Pulmonary artery endothelial cell (primary cell): ENCODE results near the gene S100A9. TPM values are rescaled to one million over a fixed set of nuclear protein-coding genes. Genes with fewer than 3 reads are reported as not detected.

Experiments
- DNase-seq: peaks from one replicate; pipeline ENCODE4 v3.0.0-alpha.2; 2011; ENCODE audit warnings: low read depth, low spot score
- total RNA-seq: library from RNA; depleted of rRNA; stranded (reverse); fragments of >200 nt; gene quantifications from 2 replicates; pipeline ENCODE4 v1.2.3, GENCODE V29; 2014

The S100A9 gene
- total RNA-seq, 1 donor from 2014 or later, result 0.13 TPM

GRCh38 chr1:153360592-153361479, 3.2 kb downstream of the S100A9 start:
- DNase-seq, result no peak

GRCh38 chr1:153361480-153362109, 3.9 kb downstream of the S100A9 start:
- no peak for DNase-seq

GRCh38 chr1:153362187-153362775, 4.6 kb downstream of the S100A9 start:
- no peak for DNase-seq

- DNase-seq, result no peak
These were observed 6.0 kb downstream of the S100A9 start for GRCh38 chr1:153363641-153364040.

- no peak for DNase-seq
These were observed 6.5 kb downstream of the S100A9 start for GRCh38 chr1:153364156-153364555.

GRCh38 chr1:153364766-153365666, 7.4 kb downstream of the S100A9 start:
- no peak for DNase-seq

GRCh38 chr1:153365696-153366095, 8.0 kb downstream of the S100A9 start:
- no peak for DNase-seq

- DNase-seq, result no peak
These were observed 8.6 kb downstream of the S100A9 start for GRCh38 chr1:153366261-153366660.

- no peak for DNase-seq
These were observed 9.4 kb downstream of the S100A9 start for GRCh38 chr1:153367090-153367489.

GRCh38 chr1:153368495-153368894, 10.8 kb downstream of the S100A9 start:
- no peak for DNase-seq

- no peak for DNase-seq
These were observed 12.5 kb downstream of the S100A9 start for GRCh38 chr1:153370146-153370545.

GRCh38 chr1:153371231-153371630, 13.6 kb downstream of the S100A9 start:
- DNase-seq, result no peak

- no peak for DNase-seq
These were observed 14.9 kb downstream of the S100A9 start for GRCh38 chr1:153372571-153372970.

GRCh38 chr1:153374071-153374470, 16.4 kb downstream of the S100A9 start:
- no peak for DNase-seq

GRCh38 chr1:153375511-153375910, 17.9 kb downstream of the S100A9 start, which contains the start of gene S100A12:
TSS of gene S100A12 (minus strand) at chr1:153375621. CDS start at chr1:153374592, 1,029 bp downstream.
- no peak for DNase-seq

GRCh38 chr1:153379591-153379990, 21.9 kb downstream of the S100A9 start:
- no peak for DNase-seq

- no peak for DNase-seq
These were observed 23.1 kb downstream of the S100A9 start for GRCh38 chr1:153380711-153381110.

- no peak for DNase-seq
These were observed 27.4 kb downstream of the S100A9 start for GRCh38 chr1:153384958-153385580.

GRCh38 chr1:153386500-153386901, 28.8 kb downstream of the S100A9 start:
- DNase-seq, result no peak

GRCh38 chr1:153387001-153387400, 29.3 kb downstream of the S100A9 start:
- no peak for DNase-seq

GRCh38 chr1:153387785-153388184, 30.1 kb downstream of the S100A9 start:
- no peak for DNase-seq
